ENCODE measurements around the gene SAFB.
A peak's percentile ranks its signal among the peaks of the same experiment; 100 is the strongest.

Gene SAFB

DNA sequence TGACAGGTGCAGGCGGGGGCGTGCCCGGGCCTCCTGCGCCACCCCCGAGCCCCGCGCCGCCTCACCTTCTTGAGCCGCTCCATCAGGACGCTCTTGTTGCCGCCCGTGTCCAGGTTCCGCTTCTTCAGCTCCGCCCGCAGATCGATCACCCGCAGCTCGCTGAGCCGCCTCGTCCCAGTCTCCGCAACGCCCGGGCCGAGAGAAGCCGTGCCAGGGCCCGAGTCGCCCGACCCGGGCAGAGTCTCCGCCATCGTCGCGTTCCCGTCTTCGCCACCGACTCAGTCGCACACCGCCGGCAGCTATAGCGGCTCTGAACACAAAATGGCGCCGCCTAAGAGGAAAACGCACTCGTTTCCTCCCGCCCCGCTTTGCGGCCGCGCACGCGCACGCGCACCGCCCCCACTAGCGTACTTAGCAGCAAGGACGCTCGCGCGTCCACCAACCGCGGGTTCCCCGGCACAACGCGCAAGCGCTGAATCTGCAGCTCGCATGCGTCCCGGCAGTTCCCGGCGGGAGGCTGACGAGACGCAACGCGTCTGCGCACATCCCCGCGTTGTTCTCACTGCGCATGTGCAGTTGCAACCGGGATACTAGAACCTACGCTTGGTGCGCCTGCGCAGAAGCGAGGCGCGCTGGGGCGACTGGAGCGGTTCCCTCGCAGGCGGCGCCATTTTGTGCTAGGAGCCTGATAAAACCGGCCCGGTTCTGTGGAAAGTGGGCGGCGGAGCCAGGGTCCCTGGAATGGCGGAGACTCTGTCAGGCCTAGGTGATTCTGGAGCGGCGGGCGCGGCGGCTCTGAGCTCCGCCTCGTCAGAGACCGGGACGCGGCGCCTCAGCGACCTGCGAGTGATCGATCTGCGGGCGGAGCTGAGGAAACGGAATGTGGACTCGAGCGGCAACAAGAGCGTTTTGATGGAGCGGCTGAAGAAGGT, at the start of gene SAFB, which contains the start of gene SAFB2:
TSS of gene SAFB (plus strand) at position 619 of the 932 bp plus-strand sequence. CDS start at position 742, 123 bp downstream.
TSS of gene SAFB2 (minus strand) at position 312 of the 932 bp plus-strand sequence. CDS start at position 251, 61 bp downstream.
- DNase-seq: peak; percentile 99

DNA sequence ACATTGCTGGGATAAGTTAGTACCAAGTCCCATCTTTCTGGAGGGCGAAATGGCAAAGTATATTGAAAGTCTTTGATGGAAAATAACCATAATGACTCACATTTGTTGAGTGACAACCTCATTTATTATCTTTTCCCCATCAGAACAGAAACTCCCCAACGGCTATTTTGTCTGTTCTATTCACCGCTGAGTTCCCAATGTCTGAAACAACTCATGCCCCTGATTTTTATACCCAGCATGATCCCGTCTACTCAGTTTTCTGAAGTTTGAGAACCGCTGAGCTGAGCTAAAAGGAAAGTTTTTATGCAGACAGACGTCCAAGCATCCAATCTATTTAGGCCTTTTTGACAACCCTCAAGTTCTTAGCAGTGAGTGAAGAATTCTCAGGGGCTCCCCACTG, 47.3 kb upstream of the SAFB start:
- DNase-seq: no peak

DNA sequence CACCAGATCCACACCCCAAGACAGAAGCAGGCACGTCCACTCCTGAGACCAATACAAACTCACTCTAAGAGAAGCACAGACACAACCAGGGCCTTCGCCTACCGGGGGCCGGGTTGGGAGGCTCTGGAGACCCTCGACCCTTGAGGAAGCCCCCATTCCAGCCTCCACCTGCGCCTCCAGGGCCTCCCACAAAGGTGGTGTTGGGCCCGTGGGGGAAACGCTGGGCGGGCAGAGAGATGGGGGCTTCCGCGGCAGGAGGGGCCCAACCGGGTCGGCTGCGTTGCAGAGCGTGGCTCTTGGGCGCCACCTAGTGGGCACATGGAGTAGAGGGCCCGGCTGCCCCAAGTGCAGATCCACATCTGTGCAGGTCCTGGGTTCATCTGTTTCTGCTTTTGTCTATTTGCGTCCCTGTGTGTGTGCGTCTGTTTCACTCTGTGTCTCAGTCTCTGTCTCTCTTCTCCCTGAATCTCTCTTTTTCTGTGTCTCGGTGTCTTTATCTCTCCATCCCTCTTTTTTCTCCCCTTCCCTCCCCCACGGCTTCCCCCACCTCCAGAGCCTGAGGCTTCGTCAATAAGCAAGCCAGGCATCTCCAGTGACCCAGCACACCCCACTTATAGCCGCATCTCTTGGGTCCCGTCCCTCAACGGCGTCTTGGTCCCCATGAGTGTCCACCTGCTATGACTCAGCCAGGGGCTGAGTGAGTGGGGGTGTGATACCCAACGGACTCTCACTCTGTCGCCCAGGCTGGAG, 44.6 kb upstream of the SAFB start:
- DNase-seq: peak; percentile 54

DNA sequence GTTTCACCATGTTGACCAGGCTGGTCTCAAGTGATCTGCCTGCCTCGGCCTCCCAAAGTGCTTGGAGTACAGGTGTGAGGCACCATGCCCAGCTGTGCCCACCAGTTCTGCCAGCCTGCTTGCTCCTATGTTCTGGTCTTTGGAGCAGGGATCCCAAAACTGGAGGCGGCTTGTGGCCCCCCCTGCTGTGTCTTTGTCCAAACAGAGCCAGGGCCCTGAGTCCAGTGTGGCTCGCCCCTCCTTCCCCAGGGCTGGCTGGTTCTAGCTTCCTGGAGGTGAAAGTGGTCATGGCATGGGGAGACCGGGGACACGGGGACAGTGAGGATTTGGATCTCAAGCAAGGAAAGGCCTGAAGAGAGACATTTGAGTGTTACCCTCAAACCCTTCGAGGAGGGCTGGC, 43.6 kb upstream of the SAFB start:
- DNase-seq: no peak

DNA sequence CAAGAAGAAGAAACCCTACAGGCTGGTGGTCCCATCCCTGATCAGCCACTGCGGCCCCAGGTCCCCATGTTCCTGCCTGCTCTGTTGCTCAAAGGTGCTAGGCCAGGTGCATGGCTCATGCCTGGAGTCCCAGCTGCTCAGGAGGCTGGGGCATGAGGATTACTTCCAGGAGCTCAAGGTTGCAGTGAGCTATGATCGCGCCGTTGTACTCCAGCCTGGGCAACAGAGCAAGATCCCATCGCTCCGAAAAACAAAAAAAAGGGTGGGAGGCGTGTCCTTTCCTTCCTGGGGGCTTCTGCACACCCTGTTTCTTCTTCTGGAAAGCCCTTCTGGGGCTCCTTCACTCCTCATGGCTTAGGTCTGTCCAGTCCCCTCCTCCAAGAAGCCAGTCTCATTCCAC, 43.2 kb upstream of the SAFB start:
- no peak for DNase-seq

DNA sequence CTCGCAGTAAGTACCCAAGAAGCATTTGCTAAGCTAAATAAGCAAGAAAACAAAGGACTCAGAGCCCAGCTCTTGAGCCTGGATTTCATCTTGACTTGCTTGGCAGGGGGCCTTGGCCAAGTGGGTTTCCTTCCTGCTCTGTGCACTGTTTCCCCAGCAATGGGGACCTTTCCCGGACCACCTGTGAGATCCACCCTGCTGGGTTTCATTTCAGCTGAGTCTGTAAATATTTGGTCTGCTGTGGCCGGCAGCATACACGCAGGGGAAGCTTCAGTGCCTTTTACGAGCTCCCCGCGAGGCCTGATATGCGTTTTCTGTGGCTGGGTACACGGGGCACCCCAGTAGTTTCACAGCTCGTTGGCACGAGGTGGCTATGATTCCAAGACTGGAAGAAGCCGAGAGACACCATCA, 42.7 kb upstream of the SAFB start:
- DNase-seq: no peak

DNA sequence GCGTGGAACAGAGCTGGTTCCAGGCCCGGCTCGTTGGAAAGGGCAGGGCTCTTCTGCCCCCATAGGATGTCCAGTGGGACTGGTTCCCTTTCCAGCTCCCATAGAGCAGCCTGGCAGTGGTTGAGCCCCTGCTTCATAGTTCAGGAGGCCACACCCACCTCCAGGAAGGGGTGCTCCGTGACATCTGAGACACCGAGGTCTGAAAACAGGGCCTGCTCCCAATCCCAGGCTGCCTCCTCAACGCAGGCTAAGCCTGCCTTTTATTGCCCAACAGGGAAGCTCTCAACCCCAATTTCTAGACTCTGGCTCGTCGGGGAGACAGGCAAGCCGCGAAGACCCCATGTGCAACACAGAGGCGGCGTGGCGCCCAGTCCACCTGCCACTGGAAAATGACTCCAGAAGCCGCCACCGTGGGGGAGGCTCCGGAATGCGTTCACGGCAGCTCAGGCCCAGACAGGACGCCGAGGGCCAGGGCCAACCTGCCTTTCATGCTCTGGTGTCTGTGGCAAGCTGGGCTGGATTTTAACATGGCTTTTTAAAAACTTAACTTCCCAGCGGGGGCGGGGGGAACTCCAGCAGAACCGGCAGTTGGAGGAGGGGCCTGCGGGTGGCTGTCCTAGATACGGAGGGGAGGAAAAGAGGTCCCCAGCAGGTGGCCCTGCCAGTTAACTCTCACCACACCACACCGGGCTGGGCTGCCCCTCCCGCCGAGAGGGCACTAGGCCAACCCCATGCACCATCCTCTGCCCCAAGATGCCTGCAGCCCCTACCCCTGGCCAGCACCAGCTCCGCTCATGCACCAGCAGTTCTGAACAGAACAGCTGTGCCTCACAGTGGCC, 37.2 kb upstream of the SAFB start:
- no peak for DNase-seq

DNA sequence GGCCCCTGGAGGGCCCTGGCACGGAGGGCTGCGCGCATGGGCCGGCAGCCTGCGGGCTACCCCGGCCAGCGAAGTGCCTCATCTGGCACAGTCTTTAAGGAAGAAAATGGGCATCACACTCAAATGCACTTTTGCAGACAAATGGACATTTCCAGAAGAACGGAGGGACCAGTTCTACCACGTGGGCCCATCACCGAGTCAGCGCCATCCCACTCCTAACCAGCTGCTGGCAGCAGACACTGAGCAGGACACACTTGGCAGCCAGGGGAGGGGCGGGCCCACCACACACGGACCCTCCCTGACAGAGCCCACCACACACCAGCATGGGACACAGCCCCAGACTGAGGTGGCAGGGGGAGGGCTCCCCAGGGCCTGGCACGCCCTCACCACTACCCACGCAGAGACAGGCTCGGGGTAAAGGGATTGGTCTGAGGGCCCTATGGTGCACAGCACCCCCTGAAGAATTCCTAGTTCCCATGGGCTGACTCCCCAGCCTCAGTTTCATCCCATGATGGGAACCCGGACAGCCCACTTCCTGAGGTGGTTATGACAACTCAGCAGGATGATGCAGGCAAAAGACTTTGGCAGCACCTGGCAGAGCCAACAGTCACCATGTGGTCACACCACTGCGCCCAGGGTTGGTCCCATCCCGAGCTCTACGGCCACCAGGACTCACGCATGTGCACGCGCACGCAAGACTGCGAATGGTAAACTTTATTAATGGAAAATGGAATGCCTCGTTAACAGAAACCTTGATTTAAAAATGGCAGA, 36.4 kb upstream of the SAFB start:
- no peak for DNase-seq

DNA sequence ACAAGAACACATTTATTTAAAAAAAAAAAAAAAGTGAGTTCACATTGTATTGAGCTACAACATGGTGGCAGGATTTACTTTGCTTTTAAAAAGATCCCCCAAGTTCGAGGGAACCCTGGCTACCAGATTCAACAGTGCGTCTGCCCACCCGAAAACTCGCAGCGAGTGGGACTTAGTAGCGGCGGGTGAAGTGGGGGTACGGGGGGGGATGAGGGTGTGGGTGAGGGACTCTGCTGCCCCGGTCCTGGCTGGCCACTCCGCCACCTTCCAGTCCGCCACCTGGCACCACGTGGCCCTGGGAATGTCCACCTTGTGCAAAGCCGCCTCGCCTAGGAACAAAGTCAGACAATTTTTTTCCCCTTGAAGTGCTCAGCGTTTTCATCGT, 35.8 kb upstream of the SAFB start:
- DNase-seq: no peak

DNA sequence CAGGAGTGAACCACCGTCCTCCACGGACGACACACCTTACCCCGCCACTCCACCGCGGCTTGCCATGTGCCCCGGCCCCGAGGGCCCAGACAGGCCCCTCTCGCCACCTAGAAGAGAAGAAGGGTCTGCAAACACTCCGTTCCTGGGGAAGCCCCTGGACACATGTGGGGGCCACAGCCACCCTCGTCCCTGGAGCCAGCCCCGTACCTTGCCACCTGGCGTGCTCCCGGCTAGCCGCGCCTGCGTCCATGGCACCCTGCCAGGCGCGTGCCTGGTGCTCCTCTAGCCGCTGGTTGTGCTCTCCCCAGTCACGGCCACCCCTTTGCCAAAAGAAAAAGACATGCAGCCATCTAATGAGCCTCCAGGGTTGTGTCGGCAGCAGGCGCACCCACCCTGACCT, 35.2 kb upstream of the SAFB start:
- peak; percentile 87 for DNase-seq

DNA sequence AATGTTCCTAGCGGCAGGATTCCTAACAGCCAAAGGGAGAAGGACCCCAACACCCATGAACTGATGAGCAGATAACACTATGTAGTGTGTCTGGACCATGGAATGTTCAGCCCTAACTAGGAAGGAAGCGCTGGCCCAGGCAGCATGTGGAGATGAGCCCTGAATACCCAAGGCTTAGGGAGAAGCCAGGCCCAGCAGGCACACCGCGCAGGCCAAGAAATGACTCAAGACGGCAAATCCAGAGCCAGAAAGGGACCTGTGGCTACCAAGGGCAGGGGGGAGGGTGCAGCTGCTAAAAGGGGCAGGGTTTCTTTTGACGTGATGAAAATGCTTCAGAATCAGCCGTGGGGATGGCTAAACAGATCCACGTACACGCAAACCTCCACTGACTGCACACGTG, 34.4 kb upstream of the SAFB start:
- DNase-seq: no peak

DNA sequence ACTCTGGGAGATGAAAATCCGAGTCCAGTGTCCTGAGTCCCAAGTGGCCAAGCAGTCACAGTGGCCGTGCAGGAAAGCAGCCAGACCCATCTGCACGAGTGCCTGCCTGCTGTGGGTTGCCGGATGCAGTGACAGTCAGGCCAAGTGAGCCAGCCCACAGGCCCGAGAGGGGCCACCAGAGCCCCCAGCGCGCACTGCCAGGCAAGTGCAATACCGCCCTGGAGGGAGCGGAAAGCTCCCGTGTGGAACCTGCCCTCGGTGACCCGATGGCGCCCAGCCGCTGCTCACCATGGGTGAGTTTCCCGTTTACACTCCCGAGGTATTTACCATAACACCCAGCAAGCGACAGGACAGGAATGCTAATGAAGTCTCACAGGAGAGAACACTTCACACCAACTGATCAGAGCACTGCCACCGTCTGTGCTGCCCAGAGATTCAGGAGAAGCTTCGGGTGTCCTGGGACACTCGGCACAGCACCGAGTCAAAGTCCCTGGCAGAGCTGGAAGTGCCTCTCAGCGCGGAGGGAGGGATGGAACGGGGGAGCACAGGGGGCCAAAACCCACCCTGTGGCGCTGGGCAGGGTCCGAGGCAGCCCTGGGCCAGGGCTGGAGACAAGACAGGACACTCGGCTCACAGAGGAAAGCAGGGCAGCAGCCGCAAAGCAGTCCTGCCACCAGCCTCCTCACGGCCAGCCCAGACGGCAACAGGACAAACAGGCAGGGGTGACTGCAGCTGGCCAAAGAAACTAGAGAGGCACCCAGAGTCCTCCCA, 33.8 kb upstream of the SAFB start:
- DNase-seq: no peak

DNA sequence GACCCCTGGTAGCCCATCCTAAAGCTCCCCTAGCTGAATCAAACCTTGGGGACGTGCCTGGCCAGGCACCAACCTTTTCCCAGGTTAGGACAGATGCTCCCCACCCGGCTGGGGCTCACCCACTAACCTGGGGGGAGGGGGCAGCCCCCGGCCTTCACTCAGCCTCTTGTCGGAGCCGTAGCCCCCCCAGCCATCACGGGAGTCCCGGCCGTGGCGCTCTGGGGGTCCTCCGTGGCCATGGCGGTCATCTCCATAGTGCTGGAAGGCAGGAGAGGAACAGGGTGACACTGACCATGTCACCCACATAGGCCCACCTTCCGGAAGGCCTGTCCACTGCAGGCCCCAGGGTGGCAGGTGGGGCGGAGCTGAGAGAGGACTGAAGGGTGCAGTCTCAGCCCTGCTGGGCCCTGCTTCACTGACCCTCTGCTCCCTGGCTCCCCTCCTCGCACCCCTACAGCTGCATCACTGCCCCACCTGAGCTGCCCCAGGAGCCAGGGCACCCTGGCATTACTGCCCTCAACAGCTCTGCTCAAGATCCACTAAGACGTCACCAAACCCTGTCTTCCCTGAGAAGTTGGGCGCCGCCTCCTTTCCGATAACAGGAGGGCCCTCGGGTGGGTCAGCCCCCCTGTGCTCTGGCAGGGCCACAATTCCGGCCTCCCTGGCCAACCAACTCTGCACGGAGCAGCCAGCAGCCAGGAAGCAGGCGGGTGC, 32.6 kb upstream of the SAFB start:
- no peak for DNase-seq

DNA sequence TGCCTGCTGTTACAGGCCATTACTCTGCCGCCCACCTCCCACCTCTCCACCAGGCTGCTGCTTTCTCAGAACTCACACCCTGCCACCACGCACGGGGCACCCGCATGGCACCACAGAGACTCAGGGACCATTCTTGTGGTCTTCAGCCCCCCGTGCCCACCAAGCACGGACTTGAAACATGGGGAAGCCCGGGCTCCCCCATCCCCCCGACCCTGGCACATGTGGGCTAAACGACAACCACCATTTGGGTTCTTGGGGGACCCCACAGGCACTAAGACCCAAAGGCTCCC, 32.1 kb upstream of the SAFB start:
- no peak for DNase-seq

DNA sequence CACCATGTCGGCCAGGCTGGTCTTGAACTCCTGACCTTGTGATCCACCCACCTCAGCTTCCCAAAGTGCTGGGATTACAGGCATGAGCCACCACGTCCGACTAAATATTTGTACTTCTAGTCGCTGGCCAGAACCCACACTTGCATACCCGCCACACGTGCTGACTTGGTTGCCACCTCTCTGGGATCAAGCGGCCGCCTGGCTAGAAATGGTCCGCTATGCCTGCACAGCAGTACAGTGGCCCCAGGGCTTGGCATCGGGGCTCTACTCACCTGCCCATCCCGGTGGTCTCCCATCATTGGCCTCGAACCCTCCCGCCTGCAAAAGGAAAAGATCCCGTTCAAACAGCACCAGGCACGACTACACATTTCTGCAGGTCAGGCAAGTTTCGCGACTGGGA, 31.4 kb upstream of the SAFB start:
- DNase-seq: no peak

DNA sequence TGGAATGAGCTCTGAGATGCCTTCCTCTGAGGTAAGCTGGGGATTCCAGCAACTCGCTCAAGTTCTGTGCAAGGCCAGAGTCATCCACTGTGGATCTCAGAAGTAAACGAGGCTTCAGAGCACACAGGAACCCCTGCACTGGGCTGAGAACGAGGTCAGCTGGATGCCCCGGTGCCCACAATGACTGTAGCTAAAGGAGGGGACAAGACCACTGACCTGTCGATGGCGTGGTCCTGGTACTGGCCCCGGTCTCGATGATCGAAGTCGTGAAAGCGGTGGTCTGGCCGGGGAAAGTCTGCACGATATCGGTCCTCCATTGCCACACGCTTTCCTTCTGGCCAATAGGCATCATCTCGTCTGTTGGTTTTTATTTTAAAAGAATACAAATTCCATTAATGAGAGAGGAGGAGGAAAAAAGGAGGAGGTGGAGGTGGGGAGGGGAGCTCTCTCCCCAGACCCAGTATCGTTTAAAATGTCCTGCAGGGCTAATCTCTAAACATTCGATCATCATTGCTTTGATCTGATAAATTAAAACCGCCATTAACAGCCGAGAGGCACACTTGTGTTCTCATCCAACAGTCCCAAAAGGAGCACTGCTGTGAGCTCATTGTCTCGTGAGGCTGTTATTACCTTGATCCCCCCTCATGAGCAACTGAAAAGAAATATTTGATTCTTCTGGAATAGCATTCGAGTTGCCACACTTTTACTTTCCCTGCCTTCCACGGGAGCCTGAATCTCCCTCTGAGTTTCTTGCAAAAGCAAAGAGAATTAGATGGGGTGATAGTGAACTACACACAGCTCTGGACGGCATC, 30.1 kb upstream of the SAFB start:
- no peak for DNase-seq

DNA sequence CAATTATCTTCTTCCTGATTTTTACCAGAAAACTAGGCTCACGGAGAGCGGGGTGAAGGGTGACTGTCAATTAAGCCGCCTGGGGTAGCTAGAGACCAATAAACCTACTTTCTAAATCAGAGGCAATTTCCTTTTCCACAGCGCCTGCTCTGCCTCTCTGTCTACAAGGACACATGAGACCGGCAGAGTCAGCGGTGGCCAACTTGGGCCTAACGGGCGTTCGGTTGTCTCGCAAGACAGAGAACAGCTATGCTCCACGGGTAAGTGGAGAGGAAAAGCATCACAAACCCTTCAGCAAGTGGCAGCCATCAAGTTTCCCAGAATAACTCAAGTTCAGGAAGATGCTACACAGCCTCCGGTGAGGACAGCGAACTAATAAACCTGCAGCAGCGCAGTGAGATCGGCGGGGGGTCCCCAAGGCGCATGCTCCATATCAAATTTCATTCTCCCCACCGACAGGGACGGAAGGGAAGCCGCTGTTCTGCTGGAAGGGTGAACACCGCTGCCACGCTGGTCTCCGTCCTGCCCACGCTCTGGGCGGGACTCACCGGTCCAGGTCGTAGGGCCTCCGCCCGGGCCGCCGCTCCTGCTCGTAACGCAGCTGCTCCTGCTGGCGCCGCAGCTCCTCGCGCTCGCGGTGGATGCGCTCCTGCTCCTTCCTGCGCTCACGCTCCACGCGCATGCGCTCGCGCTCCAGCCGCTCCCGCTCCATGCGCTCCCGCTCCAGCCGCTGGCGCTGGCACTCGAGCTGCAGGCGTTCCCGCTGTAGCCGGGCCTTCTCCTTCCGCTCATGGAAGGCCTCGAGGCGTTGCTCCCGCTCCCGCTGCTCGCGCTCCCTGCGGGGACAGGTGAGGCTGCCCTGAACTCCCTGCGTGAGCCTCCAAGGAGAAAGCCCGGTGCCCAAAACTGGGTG, 29.3 kb upstream of the SAFB start:
- DNase-seq: no peak

DNA sequence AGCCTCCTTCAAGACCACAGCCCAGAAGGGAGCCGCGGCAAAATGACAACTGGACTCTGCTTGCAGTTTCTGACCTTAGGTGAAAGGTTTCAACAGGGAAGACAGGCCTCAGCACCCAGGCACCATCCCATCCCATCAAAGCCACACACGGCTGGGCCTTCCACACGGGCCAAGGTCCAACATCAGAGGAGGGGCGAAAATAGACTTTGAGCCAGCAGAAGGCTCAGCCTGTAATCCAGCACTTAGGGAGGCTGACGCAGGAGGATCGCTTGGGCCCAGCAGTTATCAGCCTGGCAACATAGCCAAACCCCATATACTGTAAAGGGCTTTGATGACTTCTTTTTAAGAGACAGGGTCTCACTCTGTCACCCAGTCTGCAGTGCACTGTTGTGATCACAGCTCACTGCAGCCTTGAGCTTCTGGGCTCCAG, 28.3 kb upstream of the SAFB start:
- DNase-seq: no peak

DNA sequence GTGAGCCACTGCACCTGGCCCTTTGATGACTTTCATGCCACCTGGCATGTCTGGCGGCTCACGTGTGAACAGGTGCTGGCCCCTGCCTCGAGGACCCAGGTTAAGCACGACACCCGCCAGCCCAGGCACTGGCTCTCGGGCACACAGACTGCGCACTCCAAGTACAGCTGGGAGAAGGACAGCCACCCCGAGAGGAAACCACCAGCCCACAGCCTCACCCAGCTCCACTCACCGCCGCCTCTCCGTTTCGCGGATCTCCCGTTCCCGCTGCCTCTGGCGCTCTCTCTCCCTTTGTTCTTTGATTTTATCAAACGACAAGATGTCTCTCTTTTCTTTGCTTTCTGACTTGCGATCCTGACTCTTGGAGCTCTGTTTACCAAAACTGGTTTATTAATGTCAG, 27.8 kb upstream of the SAFB start:
- DNase-seq: peak; percentile 24

Measured in NCI-H774 (cell line).